H9 (cell line): ENCODE data around the gene CSRNP3. TPM values are rescaled to one million over a fixed set of nuclear protein-coding genes. Genes with fewer than 3 reads are reported as not detected.

ENCODE experiments used
- DNase-seq: peaks from one replicate; pipeline ENCODE4 v3.0.0-alpha.2; 2017
- H2AFZ ChIP-seq: one replicate; pipeline ENCODE4 v1.6.1; 2013; ENCODE audit warnings: mild to moderate bottlenecking, low read length, control low read depth, moderate library complexity
- H2AK5ac ChIP-seq: 2 replicates; pipeline ENCODE4 v1.6.1; 2013; ENCODE audit warnings: low read length, control low read depth, mixed read lengths; ENCODE audit not compliant: insufficient read length
- H2BK120ac ChIP-seq: one replicate; pipeline ENCODE4 v1.6.1; 2013; ENCODE audit warnings: low read depth, mild to moderate bottlenecking, low read length, control low read depth, inconsistent platforms; ENCODE audit not compliant: poor library complexity, severe bottlenecking
- H2BK12ac ChIP-seq: 2 replicates; pipeline ENCODE4 v1.6.1; 2013; ENCODE audit warnings: low read length, control low read depth, mixed read lengths, low read depth; ENCODE audit not compliant: insufficient read length
- H2BK15ac ChIP-seq: 2 replicates; pipeline ENCODE4 v1.6.1; 2013; ENCODE audit warnings: low read depth, low read length, control low read depth
- H2BK20ac ChIP-seq: one replicate; pipeline ENCODE4 v1.6.1; 2013; ENCODE audit warnings: low read depth, mild to moderate bottlenecking, low read length, control low read depth, inconsistent platforms; ENCODE audit not compliant: poor library complexity, severe bottlenecking
- H2BK5ac ChIP-seq: 2 replicates; pipeline ENCODE4 v1.6.1; 2013; ENCODE audit warnings: low read length, control low read depth, mixed read lengths; ENCODE audit not compliant: insufficient read length
- H3K14ac ChIP-seq: 2 replicates; pipeline ENCODE4 v1.6.1; 2013; ENCODE audit warnings: low read length, control low read depth; ENCODE audit not compliant: insufficient read depth
- H3K18ac ChIP-seq: 2 replicates; pipeline ENCODE4 v1.6.1; 2013; ENCODE audit warnings: low read depth, mild to moderate bottlenecking, mixed read lengths, low read length, control low read depth; ENCODE audit not compliant: insufficient read length
- H3K23ac ChIP-seq: 2 replicates; pipeline ENCODE4 v1.6.1; 2013; ENCODE audit warnings: low read length, control low read depth, mixed read lengths, low read depth; ENCODE audit not compliant: insufficient read length
- H3K23me2 ChIP-seq: 2 replicates; pipeline ENCODE4 v1.6.1; 2013; ENCODE audit warnings: low read depth, mild to moderate bottlenecking, mixed read lengths, low read length, control low read depth; ENCODE audit not compliant: insufficient read length, poor library complexity, severe bottlenecking
- H3K27ac ChIP-seq: 2 replicates; pipeline ENCODE4 v1.5.1; 2013; ENCODE audit warnings: low read length, control low read depth, mixed read lengths, low read depth; ENCODE audit not compliant: insufficient read length
- H3K27me3 ChIP-seq: 2 replicates; pipeline ENCODE4 v1.6.1; 2013; ENCODE audit warnings: low read length, control low read depth, inconsistent platforms; ENCODE audit not compliant: insufficient read depth
- H3K4ac ChIP-seq: 2 replicates; pipeline ENCODE4 v1.6.1; 2013; ENCODE audit warnings: low read depth, mild to moderate bottlenecking, control low read depth, inconsistent platforms, low read length, moderate library complexity
- H3K4me1 ChIP-seq: 2 replicates; pipeline ENCODE4 v1.6.1; 2013; ENCODE audit warnings: low read length, control low read depth, inconsistent platforms; ENCODE audit not compliant: insufficient read depth
- H3K4me2 ChIP-seq: 2 replicates; pipeline ENCODE4 v1.6.1; 2013; ENCODE audit warnings: low read length, control low read depth, mixed read lengths; ENCODE audit not compliant: insufficient read length, insufficient read depth
- H3K56ac ChIP-seq: 2 replicates; pipeline ENCODE4 v1.6.1; 2013; ENCODE audit warnings: low read depth, mild to moderate bottlenecking, mixed read lengths, low read length, control low read depth; ENCODE audit not compliant: insufficient read length
- H3K79me1 ChIP-seq: 2 replicates; pipeline ENCODE4 v1.6.1; 2013; ENCODE audit warnings: low read depth, mild to moderate bottlenecking, moderate library complexity, low read length, control low read depth, inconsistent platforms; ENCODE audit not compliant: insufficient read depth, poor library complexity, severe bottlenecking
- H3K79me2 ChIP-seq: 2 replicates; pipeline ENCODE4 v1.6.1; 2013; ENCODE audit warnings: low read length, control low read depth, inconsistent platforms; ENCODE audit not compliant: insufficient read depth
- H3K9ac ChIP-seq: 2 replicates; pipeline ENCODE4 v1.6.1; 2013; ENCODE audit warnings: low read length, control low read depth, mixed read lengths; ENCODE audit not compliant: insufficient read length; ENCODE audit errors: extremely low read depth
- H3K9me3 ChIP-seq: one replicate; pipeline ENCODE4 v1.6.1; 2013; ENCODE audit warnings: low read depth, low read length, inconsistent platforms; ENCODE audit not compliant: control insufficient read depth
- H3T11ph ChIP-seq: one replicate; pipeline ENCODE4 v1.6.1; 2013; ENCODE audit warnings: mild to moderate bottlenecking, low read length, control low read depth, inconsistent platforms
- H4K20me1 ChIP-seq: one replicate; pipeline ENCODE4 v1.6.1; 2013; ENCODE audit not compliant: control insufficient read depth, insufficient read length, insufficient read depth
- H4K5ac ChIP-seq: 2 replicates; pipeline ENCODE4 v1.6.1; 2013; ENCODE audit warnings: low read depth, mild to moderate bottlenecking, mixed read lengths, low read length, control low read depth; ENCODE audit not compliant: insufficient read length
- H4K8ac ChIP-seq: replicated peaks from 2 replicates; pipeline ENCODE4 v1.6.1; 2013; ENCODE audit warnings: low read length, control low read depth, mixed read lengths, low read depth; ENCODE audit not compliant: insufficient read length
- H4K91ac ChIP-seq: 2 replicates; pipeline ENCODE4 v1.6.1; 2013; ENCODE audit warnings: low read depth, mild to moderate bottlenecking, moderate library complexity, mixed read lengths, low read length, control low read depth; ENCODE audit not compliant: insufficient read length
- H3K27ac Mint-ChIP-seq, 3 experiments: 2 replicates in 2 of 3; 3 replicates in 1 of 3; pipeline ENCODE4 v1.8.0; 2020 to 2021; ENCODE audit warnings: mixed read lengths in 3 of 3, mild to moderate bottlenecking in 1 of 3, moderate library complexity in 1 of 3
- H3K27me3 Mint-ChIP-seq: 2 replicates; pipeline ENCODE4 v1.8.0; 2021; ENCODE audit warnings: low read depth, mild to moderate bottlenecking, moderate library complexity, mixed read lengths
- H3K36me3 Mint-ChIP-seq, 3 experiments: 2 replicates in 2 of 3; 3 replicates in 1 of 3; pipeline ENCODE4 v1.8.0; 2020 to 2021; ENCODE audit warnings: low read depth in 3 of 3, mixed read lengths in 3 of 3; ENCODE audit not compliant: insufficient read depth in 1 of 3
- H3K4me1 Mint-ChIP-seq, 2 experiments: 2 replicates each; pipeline ENCODE4 v1.8.0; 2020; ENCODE audit warnings: mixed read lengths in 2 of 2
- H3K4me3 Mint-ChIP-seq, 2 experiments: 2 replicates in 1 of 2; 3 replicates in 1 of 2; pipeline ENCODE4 v1.8.0; 2020 to 2021; ENCODE audit warnings: mild to moderate bottlenecking in 2 of 2, mixed read lengths in 2 of 2, moderate library complexity in 1 of 2
- H3K9me3 Mint-ChIP-seq, 2 experiments: 2 replicates in 1 of 2; 3 replicates in 1 of 2; pipeline ENCODE4 v1.8.0; 2020; ENCODE audit warnings: mild to moderate bottlenecking in 2 of 2, mixed read lengths in 2 of 2, moderate library complexity in 1 of 2
- WGBS: extraction: QIAGEN DNeasy Blood & Tissue Kit; methylation state at CpG from one replicate; pipeline ENCODE4 v1.1.7; 2013; ENCODE audit warnings: missing lambda C conversion rate, low lambda C conversion rate, mixed read lengths; ENCODE audit not compliant: insufficient read length; ENCODE audit errors: extremely low coverage; 5-methylcytosine and 5-hydroxymethylcytosine counted together
- total RNA-seq: library from RNA; stranded (reverse); gene quantifications from 2 replicates; pipeline ENCODE4 v1.2.1, GENCODE V29; 2021
- TF ChIP-seq, protein P1 (sequence below): fragments of 200-600 bp; sonication (generic); conservative IDR thresholded peaks from 3 replicates; pipeline ENCODE4 v1.8.0; 2021; ENCODE audit warnings: antibody characterized with exemption, mild to moderate bottlenecking

The CSRNP3 gene
- total RNA-seq, 1 experiment from 2014 or later = 3.6 TPM

DNA sequence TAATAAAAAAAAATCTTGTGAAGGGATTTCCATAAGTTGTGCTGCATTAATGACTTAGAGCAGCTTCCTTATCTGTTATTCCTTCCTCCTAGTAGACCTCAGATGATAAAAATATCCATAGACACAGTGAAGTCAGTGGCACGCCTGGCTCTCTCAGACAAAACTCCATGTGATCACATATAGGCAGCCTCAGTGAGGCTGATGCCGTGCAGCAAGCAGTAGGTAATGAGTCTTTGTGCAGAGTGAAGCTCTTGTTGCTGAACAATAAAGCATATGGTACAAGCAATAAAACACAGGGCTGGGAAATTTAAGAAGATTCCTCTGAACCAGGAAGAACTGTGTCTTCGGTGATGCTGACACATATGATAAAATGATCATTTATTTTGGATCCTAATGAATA, 102.7 kb downstream of the CSRNP3 start:
- Histone ChIP-seq H4K5ac (no peak overlapping the region), H3T11ph (no peak overlapping the region), H3K14ac (no peak overlapping the region), H3K27ac (peak overlapping the region; percentile 4), H2BK120ac (no peak overlapping the region), H2AK5ac (no peak overlapping the region), H3K56ac (no peak overlapping the region), H2AFZ (no peak overlapping the region), H3K79me2 (no peaks in the 10 kb centered on the region), H4K91ac (no peak overlapping the region), H2BK12ac (no peak overlapping the region), H4K20me1 (no peaks in the 10 kb centered on the region), H3K23me2 (peaks cover 5% of the 10 kb centered on the region), H3K9me3 (no peaks in the 10 kb centered on the region), H3K4me2 (no peak overlapping the region), H3K27me3 (no peaks in the 10 kb centered on the region), H3K23ac (no peak overlapping the region), H3K4ac (no peak overlapping the region), H3K79me1 (no peaks in the 10 kb centered on the region), H3K9ac (no peak overlapping the region), H4K8ac (no peak overlapping the region), H3K4me1 (no peaks in the 10 kb centered on the region; the same call in 1 of the 2 replicates), H2BK15ac (no peak overlapping the region), H2BK5ac (no peak overlapping the region), H3K18ac (no peak overlapping the region), H2BK20ac (no peak overlapping the region)
- DNase-seq = no peak
- no peaks in the 10 kb centered on the region for H3K36me3 Mint-ChIP-seq
- H3K4me1 Mint-ChIP-seq = peaks cover 18 to 26% of the 10 kb centered on the region in 2 experiments
- H3K4me3 Mint-ChIP-seq = no peak overlapping the region
- H3K27ac Mint-ChIP-seq = peak overlapping the region; percentile 5 to 80 (median 80); a peak in 5 of 7 replicates
- TF ChIP-seq, protein P1, sequence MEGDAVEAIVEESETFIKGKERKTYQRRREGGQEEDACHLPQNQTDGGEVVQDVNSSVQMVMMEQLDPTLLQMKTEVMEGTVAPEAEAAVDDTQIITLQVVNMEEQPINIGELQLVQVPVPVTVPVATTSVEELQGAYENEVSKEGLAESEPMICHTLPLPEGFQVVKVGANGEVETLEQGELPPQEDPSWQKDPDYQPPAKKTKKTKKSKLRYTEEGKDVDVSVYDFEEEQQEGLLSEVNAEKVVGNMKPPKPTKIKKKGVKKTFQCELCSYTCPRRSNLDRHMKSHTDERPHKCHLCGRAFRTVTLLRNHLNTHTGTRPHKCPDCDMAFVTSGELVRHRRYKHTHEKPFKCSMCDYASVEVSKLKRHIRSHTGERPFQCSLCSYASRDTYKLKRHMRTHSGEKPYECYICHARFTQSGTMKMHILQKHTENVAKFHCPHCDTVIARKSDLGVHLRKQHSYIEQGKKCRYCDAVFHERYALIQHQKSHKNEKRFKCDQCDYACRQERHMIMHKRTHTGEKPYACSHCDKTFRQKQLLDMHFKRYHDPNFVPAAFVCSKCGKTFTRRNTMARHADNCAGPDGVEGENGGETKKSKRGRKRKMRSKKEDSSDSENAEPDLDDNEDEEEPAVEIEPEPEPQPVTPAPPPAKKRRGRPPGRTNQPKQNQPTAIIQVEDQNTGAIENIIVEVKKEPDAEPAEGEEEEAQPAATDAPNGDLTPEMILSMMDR = no peak
- no peaks in the 10 kb centered on the region for H3K9me3 Mint-ChIP-seq
- WGBS = no CpG with 5 or more reads among the region's 3 CpGs
- no peaks in the 10 kb centered on the region for H3K27me3 Mint-ChIP-seq
